Measurements from ENCODE around the gene TAF9B. TPM values are rescaled to one million over a fixed set of nuclear protein-coding genes. Genes with fewer than 3 reads are reported as not detected.

Gene TAF9B
- total RNA-seq, 1 donor from 2014 or later: 44.4 TPM

GRCh38 chrX:78106651-78106986 is 32.8 kb downstream of the TAF9B start:
- Mint-ChIP-seq H3K9me3 (peaks cover 4% of the 10 kb centered on the region), H3K4me3 (peak overlapping the region; percentile 94), H3K4me1 (peaks cover 25% of the 10 kb centered on the region), H3K27ac (ENCODE audit: unreplicated experiment) (no peak overlapping the region), H3K36me3 (ENCODE audit: low read depth) (peaks cover 9% of the 10 kb centered on the region), H3K27me3 (ENCODE audit: low read depth) (no peaks in the 10 kb centered on the region)
- TF ChIP-seq CTCF (conservative IDR thresholded peaks at IDR 0.05): no peak
- no peak for DNase-seq (ENCODE audit: low read depth, low spot score)

DNA sequence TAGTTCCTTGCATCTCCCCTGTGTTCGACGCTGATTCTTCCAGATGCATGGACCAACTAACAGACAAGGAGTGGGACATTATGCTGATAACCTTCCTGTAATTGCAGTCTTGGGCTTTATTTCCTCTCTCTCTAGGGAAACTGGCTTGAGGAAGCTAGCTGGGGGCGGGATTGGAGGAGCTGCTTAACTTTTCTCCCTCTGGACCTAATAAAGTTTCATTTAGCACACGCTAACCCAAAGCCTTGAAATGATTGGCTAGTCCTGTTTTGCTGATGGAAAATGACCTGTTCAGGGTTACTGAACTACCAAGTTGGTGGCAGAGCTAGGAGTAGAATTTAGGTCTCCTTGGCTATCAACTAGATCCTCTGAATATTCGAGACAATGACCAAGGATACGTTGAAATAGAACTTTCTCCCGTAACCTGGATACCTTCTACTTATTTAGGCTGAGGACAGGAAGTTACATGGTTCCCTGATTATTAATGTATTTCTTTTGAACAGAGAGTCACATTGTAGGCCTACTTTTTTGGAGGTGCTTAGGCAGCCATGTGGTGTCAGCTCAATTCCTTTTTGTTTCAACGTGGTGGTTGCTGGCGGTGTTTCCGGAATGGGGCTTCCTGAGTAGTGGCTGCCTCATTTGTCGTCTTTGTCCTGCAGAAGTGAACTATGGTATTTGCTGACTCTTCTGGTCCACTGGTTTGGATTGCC is 33.4 kb downstream of the TAF9B start:
- Mint-ChIP-seq H3K9me3 (peaks cover 7% of the 10 kb centered on the region), H3K27ac (ENCODE audit: unreplicated experiment) (no peak overlapping the region)
- no peak for TF ChIP-seq CTCF (conservative IDR thresholded peaks at IDR 0.05)

DNA sequence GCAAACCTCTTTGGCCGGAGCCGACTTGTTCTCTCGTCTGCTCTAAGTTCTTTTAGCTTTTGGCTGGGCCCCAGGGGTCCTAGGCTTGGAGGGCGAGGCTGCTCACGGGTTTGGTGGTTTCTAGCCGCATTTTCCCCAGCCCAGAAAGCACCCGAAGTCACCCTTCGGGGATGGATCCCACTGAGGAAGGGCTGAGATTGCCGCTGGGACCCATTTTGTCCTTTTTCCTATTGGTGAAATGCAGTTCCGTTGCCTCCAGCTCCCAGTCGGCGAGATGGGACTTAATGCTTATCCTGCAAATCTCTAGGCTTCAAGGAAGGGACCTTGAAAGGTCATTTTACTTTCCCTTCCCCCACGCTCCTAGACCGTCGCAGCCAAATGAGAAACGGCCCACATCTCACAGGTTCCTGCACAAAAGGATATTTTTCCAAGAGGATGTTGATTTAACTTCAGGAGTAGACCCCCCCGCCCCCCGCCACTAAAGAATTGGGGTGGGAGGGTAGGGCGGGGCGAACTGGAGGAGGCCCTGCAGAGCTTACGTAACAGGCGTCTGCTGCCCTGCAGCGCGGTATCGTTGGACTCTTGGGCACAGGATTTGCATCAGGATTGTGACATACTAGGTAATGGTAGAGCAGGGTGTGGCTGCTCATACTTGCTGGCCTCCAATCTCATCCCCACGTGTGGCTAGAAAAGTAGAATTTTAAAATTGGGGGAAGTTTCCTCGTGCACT is 34.8 kb downstream of the TAF9B start:
- no peak for TF ChIP-seq CTCF (conservative IDR thresholded peaks at IDR 0.05)
- no peaks in the 10 kb centered on the region for H3K27me3 Mint-ChIP-seq (ENCODE audit: low read depth)
- peaks cover 25% of the 10 kb centered on the region for H3K4me1 Mint-ChIP-seq
- H3K9me3 Mint-ChIP-seq: peaks cover 7% of the 10 kb centered on the region
- peak overlapping the region; percentile 94 for H3K4me3 Mint-ChIP-seq
- H3K36me3 Mint-ChIP-seq (ENCODE audit: low read depth): peaks cover 5% of the 10 kb centered on the region
- peak overlapping the region; percentile 93 for H3K27ac Mint-ChIP-seq (ENCODE audit: unreplicated experiment)
- DNase-seq (ENCODE audit: low read depth, low spot score): no peak

More for the DNA sequence above, 33.4 kb downstream of the TAF9B start:
- H3K36me3 Mint-ChIP-seq (ENCODE audit: low read depth): peaks cover 5% of the 10 kb centered on the region
- DNase-seq (ENCODE audit: low read depth, low spot score): no peak
- H3K4me3 Mint-ChIP-seq: peak overlapping the region; percentile 94
- H3K27me3 Mint-ChIP-seq (ENCODE audit: low read depth): no peaks in the 10 kb centered on the region
- H3K4me1 Mint-ChIP-seq: peaks cover 25% of the 10 kb centered on the region

DNA sequence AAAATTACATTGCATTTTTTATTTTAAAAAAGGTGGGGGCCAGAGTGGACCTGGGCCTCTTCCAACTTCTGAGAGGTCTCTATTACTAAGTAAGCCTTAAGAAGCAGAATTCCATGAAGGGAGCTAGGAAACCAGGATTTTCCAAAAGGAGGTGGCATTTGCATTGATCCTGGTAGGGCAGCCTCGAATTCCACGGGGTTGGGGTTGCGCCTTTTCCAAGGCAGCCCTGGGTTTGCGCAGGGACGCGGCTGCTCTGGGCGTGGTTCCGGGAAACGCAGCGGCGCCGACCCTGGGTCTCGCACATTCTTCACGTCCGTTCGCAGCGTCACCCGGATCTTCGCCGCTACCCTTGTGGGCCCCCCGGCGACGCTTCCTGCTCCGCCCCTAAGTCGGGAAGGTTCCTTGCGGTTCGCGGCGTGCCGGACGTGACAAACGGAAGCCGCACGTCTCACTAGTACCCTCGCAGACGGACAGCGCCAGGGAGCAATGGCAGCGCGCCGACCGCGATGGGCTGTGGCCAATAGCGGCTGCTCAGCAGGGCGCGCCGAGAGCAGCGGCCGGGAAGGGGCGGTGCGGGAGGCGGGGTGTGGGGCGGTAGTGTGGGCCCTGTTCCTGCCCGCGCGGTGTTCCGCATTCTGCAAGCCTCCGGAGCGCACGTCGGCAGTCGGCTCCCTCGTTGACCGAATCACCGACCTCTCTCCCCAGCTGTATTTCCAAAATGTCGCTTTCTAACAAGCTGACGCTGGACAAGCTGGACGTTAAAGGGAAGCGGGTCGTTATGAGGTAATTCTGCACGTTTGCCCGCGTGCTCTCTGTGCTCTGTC is 35.6 kb downstream of the TAF9B start, which contains the start of gene PGK1:
Gene PGK1 (plus strand): TSS at position 626 of the 824 bp plus-strand sequence. CDS start 93 bp downstream, at position 719.
- peaks cover 7% of the 10 kb centered on the region for H3K9me3 Mint-ChIP-seq
- H3K27me3 Mint-ChIP-seq (ENCODE audit: low read depth): no peaks in the 10 kb centered on the region
- peaks cover 25% of the 10 kb centered on the region for H3K4me1 Mint-ChIP-seq

More for the DNA sequence above, 35.6 kb downstream of the TAF9B start, which contains the start of gene PGK1:
- no peak for TF ChIP-seq CTCF (conservative IDR thresholded peaks at IDR 0.05)
- peak; percentile 67 for DNase-seq (ENCODE audit: low read depth, low spot score)
- Mint-ChIP-seq H3K36me3 (ENCODE audit: low read depth) (peaks cover 5% of the 10 kb centered on the region), H3K27ac (ENCODE audit: unreplicated experiment) (peak within 1 kb of the TSS; percentile 93), H3K4me3 (peak within 1 kb of the TSS; percentile 94)

All from neural crest cell (in vitro differentiated cells).